NCI-H748 (cell line): ENCODE results near the gene ZNF683.
"Not testable (repeated sequence)": the region's sequence is repeated elsewhere in the genome, so short reads cannot be mapped to it uniquely, and the experiment has no call there.

Experiments used
- DNase-seq: peaks from one replicate; lab custom pipeline; 2025; ENCODE audit not compliant: unreplicated experiment; lab: John Stamatoyannopoulos, UW

The ZNF683 gene

GRCh38 chr1:26387447-26387846 is 14.9 kb upstream of the ZNF683 start:
- DNase-seq, result peak; percentile 2

GRCh38 chr1:26385063-26385462 is 12.5 kb upstream of the ZNF683 start:
- DNase-seq, result not testable (repeated sequence)

GRCh38 chr1:26384076-26384475 is 11.5 kb upstream of the ZNF683 start:
- DNase-seq, result no peak

- DNase-seq, result no peak
These were observed 6.3 kb upstream of the ZNF683 start for GRCh38 chr1:26378879-26379251.

GRCh38 chr1:26378088-26378878 is 5.7 kb upstream of the ZNF683 start:
- no peak for DNase-seq

- DNase-seq, result no peak
These were observed 3.5 kb upstream of the ZNF683 start for GRCh38 chr1:26376050-26376449.

- DNase-seq, result no peak
These were observed 2.5 kb upstream of the ZNF683 start for GRCh38 chr1:26375081-26375480.

- DNase-seq, result not testable (repeated sequence)
These were observed 1.8 kb upstream of the ZNF683 start for GRCh38 chr1:26374361-26374760.

- no peak for DNase-seq
These were observed 1.2 kb upstream of the ZNF683 start for GRCh38 chr1:26373789-26374188.

GRCh38 chr1:26373281-26373680 is 731 bp upstream of the ZNF683 start:
- no peak for DNase-seq

- no peak for DNase-seq
These were observed 511 bp downstream of the ZNF683 start for GRCh38 chr1:26372039-26372438.

- DNase-seq, result no peak
These were observed 1.8 kb downstream of the ZNF683 start for GRCh38 chr1:26370591-26371382.

- no peak for DNase-seq
These were observed 4.1 kb downstream of the ZNF683 start for GRCh38 chr1:26368486-26368885.

GRCh38 chr1:26368006-26368405 is 4.5 kb downstream of the ZNF683 start:
- DNase-seq, result no peak

- no peak for DNase-seq
These were observed 5.1 kb downstream of the ZNF683 start for GRCh38 chr1:26367441-26367840.

GRCh38 chr1:26364956-26365355 is 7.6 kb downstream of the ZNF683 start:
- no peak for DNase-seq

- DNase-seq, result peak; percentile 69
These were observed 8.8 kb downstream of the ZNF683 start for GRCh38 chr1:26363549-26364448.

GRCh38 chr1:26362331-26362730 is 10.2 kb downstream of the ZNF683 start:
- no peak for DNase-seq

GRCh38 chr1:26361605-26362122 is 10.9 kb downstream of the ZNF683 start:
- no peak for DNase-seq

- no peak for DNase-seq
These were observed 11.5 kb downstream of the ZNF683 start for GRCh38 chr1:26360807-26361604.
